ENCODE results near the gene RFESD. TPM values are rescaled to one million over a fixed set of nuclear protein-coding genes. Genes with fewer than 3 reads are reported as not detected.

Gene RFESD
- total and polyA plus RNA-seq, 2 of the 4 experiments (the other 2 are of a cell fraction), result 1.5 to 2.7 TPM

DNA sequence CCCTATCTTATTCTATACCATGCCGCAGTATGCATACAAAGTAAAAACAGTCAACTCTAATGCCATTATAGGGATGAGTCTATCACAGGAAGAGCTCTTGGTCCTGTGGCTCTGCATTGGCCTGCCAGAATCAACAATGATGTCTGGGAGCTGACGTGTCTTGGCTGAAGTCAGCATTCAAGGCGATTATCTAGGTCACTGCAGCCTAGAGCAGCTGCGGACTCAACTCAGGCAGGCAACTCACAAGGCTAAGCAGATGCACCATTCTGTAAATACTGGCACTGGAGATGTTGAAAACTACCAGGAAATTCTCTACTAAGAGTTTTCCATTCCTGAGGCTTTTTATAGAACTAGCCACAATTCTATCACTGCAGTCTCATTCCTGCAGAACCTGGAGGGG is 23.0 kb downstream of the RFESD start (continued):
- TF ChIP-seq MAZ (IDR thresholded peaks at IDR 0.05; ENCODE audit: borderline replicate concordance, low read depth, low read length), result no peak

DNA sequence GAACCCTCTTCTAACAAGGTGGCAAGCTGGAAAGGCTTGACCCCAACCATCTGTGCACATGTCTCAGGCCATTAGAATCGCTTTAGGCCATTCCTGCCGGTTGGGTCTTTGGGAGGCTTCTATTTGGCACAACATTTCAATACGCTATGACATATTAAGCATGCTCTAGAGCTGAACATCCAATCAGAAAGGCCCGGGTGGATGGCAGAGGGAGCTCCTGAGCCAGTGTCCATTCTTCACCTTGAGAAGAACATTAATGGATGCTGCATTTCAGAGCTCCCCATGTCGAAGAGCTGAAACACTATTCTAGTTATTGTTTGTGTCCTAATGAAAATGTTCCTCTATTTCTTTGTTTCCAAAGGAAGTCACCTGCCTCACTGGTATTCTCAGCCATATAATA is 23.4 kb downstream of the RFESD start:
- Histone ChIP-seq H3K14ac (replicated peaks; ENCODE audit: low read depth, low read length) (no peak overlapping the region; the same call in 1 of the 2 replicates), H3K9me1 (ENCODE audit: insufficient read depth, low read length) (peaks cover 4% of the 10 kb centered on the region), H4K20me1 (ENCODE audit: insufficient read depth, low read length) (no peaks in the 10 kb centered on the region), H3K9ac (ENCODE audit: low read depth, low read length) (no peak overlapping the region), H3K79me1 (ENCODE audit: low read depth in 1 of 2, low read length in 2 of 2) (0 out of 4 replicates have a peak, but pooled peaks cover 0 to 4% of the 10 kb centered on the region in 2 experiments), H3K56ac (ENCODE audit: extremely low read depth, insufficient read depth, low read length) (no peak overlapping the region), H4K8ac (ENCODE audit: low read depth in 2 of 2, low read length in 2 of 2) (no peak overlapping the region; a peak in 1 of 4 replicates), H2AK5ac (ENCODE audit: low read depth, low read length) (no peak overlapping the region), H2AK9ac (replicated peaks; ENCODE audit: low read depth, low read length, poor library complexity) (no peak overlapping the region), H3K27me3 (ENCODE audit: control insufficient read depth, insufficient read depth, low read length) (no peaks in the 10 kb centered on the region), H2BK5ac (ENCODE audit: low read depth, low read length, poor library complexity, severe bottlenecking) (peak overlapping the region; percentile 66), H2BK120ac (ENCODE audit: low read depth, low read length) (0 out of 2 replicates have a peak overlapping the region, but pooled peaks have one; percentile 10), H3K4ac (ENCODE audit: low read depth, low read length) (peak overlapping the region; percentile 38), H3K9me3 (ENCODE audit: control insufficient read depth, insufficient read depth, low read length) (no peaks in the 10 kb centered on the region), H2BK20ac (ENCODE audit: low read depth, low read length) (peak overlapping the region; percentile 18; the same call in 1 of the 2 replicates), H3K36me3 (ENCODE audit: control insufficient read depth, insufficient read depth, low read length) (no peaks in the 10 kb centered on the region), H2BK15ac (ENCODE audit: low read depth, low read length) (peak overlapping the region; percentile 1; the same call in 1 of the 3 replicates), H3K23ac (ENCODE audit: low read depth, low read length) (no peak overlapping the region), H4K5ac (ENCODE audit: low read depth, low read length) (no peak overlapping the region), H3K18ac (ENCODE audit: low read depth, low read length) (peak overlapping the region; percentile 6; the same call in 1 of the 2 replicates), H3K4me1 (ENCODE audit: control insufficient read depth, insufficient read depth, low read length) (peaks cover 14% of the 10 kb centered on the region), H3K27ac (ENCODE audit: insufficient read depth, low read length) (peak overlapping the region; percentile 54; the same call in 1 of the 2 replicates), H3K4me3 (ENCODE audit: insufficient read depth, low read depth, low read length) (no peak overlapping the region), H4K91ac (ENCODE audit: insufficient read depth, low read depth, low read length) (no peak overlapping the region), H3K4me2 (ENCODE audit: low read depth, low read length) (peak overlapping the region; percentile 30; the same call in 1 of the 2 replicates), H2AFZ (replicated peaks; ENCODE audit: low read length, poor library complexity) (no peak overlapping the region)
- TF ChIP-seq, protein P1, sequence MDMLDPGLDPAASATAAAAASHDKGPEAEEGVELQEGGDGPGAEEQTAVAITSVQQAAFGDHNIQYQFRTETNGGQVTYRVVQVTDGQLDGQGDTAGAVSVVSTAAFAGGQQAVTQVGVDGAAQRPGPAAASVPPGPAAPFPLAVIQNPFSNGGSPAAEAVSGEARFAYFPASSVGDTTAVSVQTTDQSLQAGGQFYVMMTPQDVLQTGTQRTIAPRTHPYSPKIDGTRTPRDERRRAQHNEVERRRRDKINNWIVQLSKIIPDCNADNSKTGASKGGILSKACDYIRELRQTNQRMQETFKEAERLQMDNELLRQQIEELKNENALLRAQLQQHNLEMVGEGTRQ (IDR thresholded peaks at IDR 0.05; ENCODE audit: low read depth, low read length), result no peak
- TF ChIP-seq, protein P2, sequence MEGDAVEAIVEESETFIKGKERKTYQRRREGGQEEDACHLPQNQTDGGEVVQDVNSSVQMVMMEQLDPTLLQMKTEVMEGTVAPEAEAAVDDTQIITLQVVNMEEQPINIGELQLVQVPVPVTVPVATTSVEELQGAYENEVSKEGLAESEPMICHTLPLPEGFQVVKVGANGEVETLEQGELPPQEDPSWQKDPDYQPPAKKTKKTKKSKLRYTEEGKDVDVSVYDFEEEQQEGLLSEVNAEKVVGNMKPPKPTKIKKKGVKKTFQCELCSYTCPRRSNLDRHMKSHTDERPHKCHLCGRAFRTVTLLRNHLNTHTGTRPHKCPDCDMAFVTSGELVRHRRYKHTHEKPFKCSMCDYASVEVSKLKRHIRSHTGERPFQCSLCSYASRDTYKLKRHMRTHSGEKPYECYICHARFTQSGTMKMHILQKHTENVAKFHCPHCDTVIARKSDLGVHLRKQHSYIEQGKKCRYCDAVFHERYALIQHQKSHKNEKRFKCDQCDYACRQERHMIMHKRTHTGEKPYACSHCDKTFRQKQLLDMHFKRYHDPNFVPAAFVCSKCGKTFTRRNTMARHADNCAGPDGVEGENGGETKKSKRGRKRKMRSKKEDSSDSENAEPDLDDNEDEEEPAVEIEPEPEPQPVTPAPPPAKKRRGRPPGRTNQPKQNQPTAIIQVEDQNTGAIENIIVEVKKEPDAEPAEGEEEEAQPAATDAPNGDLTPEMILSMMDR (conservative IDR thresholded peaks at IDR 0.05; ENCODE audit: low read depth, low read length), result no peak
- no peak for TF ChIP-seq BHLHE40 (IDR thresholded peaks at IDR 0.05; ENCODE audit: low read depth, low read length)
- no peak for TF ChIP-seq MAFK (IDR thresholded peaks at IDR 0.05; ENCODE audit: low read depth, low read length)
- no peak for TF ChIP-seq RAD21 (IDR thresholded peaks at IDR 0.05; ENCODE audit: low read length)
- TF ChIP-seq MAZ (IDR thresholded peaks at IDR 0.05; ENCODE audit: borderline replicate concordance, low read depth, low read length), result no peak
- no peak for TF ChIP-seq SMC3 (IDR thresholded peaks at IDR 0.05; ENCODE audit: low read depth, low read length)
- TF ChIP-seq NFE2L2 (IDR thresholded peaks at IDR 0.05; ENCODE audit: low read depth, low read length), result no peak
- TF ChIP-seq CEBPB (IDR thresholded peaks at IDR 0.05; ENCODE audit: low read depth, low read length), result no peak
- TF ChIP-seq RCOR1 (IDR thresholded peaks at IDR 0.05; ENCODE audit: insufficient replicate concordance, low read length), result no peak
- DNase-seq, result no peak
- dilution Hi-C loops (cut with HindIII; ENCODE audit: low sequenced_read_pairs, unreplicated experiment) (no loop called here), in situ Hi-C loops (cut with MboI; ENCODE audit: low sequenced_read_pairs) (loop anchor here (5.0 to 10.0 kb wide), 2 partner anchors 62 to 175 kb away; partner anchors contain the start of gene RHOBTB3), intact Hi-C loops (cut with micrococcal nuclease) (no loop called here)
- WGBS, 2 experiments (ENCODE audit: extremely low coverage in 2 of 2, insufficient read length in 1 of 2), result no CpG with 5 or more reads among the region's 5 CpGs
- BruUV-seq (replicated peaks), result no TSS peak
- ATAC-seq (ENCODE audit: low read depth), result no peak; the same call in 1 of the 2 replicates
- POLR2A ChIA-PET (ENCODE audit: unreplicated experiment), result interaction anchor here (0.6 kb wide), 1 partner anchor 62 kb away, joined by 4 read pairs; no protein-coding TSS in a partner anchor
- CTCF ChIA-PET, result interaction anchor here (2.1 kb wide), 1 partner anchor 11 kb away, joined by 4 read pairs; no protein-coding TSS in a partner anchor

All from IMR-90 (cell line).